Cardiac fibroblast (primary cell): Measurements from ENCODE around the gene PPFIA2.

ENCODE experiments used
- DNase-seq, 2 donors: peaks; one replicate each; pipeline versions ENCODE4 v3.0.0 to v3.0.0-alpha.2; 2010; ENCODE audit warnings: low read depth in 2 of 2
- H3K4me3 ChIP-seq, 2 donors: replicated peaks in 1 of 2; 1 replicate in 1 of 2; 2 replicates in 1 of 2; pipeline ENCODE4 v1.5.1; 2011; ENCODE audit warnings: low read depth in 2 of 2, low read length in 2 of 2, mild to moderate bottlenecking in 2 of 2, moderate library complexity in 1 of 2
- TF ChIP-seq, protein P1 (sequence below): IDR thresholded peaks from one replicate; pipeline ENCODE4 v1.5.1; 2011; ENCODE audit warnings: low read depth, mild to moderate bottlenecking, low read length, inconsistent platforms

Gene PPFIA2

GRCh38 chr12:81354327-81354932 lies 404.7 kb downstream of the PPFIA2 start:
- H3K4me3 ChIP-seq = no peak overlapping the region
- DNase-seq = no peak
- TF ChIP-seq, protein P1, sequence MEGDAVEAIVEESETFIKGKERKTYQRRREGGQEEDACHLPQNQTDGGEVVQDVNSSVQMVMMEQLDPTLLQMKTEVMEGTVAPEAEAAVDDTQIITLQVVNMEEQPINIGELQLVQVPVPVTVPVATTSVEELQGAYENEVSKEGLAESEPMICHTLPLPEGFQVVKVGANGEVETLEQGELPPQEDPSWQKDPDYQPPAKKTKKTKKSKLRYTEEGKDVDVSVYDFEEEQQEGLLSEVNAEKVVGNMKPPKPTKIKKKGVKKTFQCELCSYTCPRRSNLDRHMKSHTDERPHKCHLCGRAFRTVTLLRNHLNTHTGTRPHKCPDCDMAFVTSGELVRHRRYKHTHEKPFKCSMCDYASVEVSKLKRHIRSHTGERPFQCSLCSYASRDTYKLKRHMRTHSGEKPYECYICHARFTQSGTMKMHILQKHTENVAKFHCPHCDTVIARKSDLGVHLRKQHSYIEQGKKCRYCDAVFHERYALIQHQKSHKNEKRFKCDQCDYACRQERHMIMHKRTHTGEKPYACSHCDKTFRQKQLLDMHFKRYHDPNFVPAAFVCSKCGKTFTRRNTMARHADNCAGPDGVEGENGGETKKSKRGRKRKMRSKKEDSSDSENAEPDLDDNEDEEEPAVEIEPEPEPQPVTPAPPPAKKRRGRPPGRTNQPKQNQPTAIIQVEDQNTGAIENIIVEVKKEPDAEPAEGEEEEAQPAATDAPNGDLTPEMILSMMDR = no peak

- H3K4me3 ChIP-seq = no peak overlapping the region
- TF ChIP-seq, protein P1 = no peak
- no peak for DNase-seq
Observed at GRCh38 chr12:81350309-81350708, 408.8 kb downstream of the PPFIA2 start.

- no peak for DNase-seq
- H3K4me3 ChIP-seq = no peak overlapping the region
- TF ChIP-seq, protein P1 = no peak
Observed at GRCh38 chr12:81347404-81347803, 411.7 kb downstream of the PPFIA2 start.

- DNase-seq = no peak
- no peak overlapping the region for H3K4me3 ChIP-seq
- TF ChIP-seq, protein P1 = no peak
Observed at GRCh38 chr12:81340910-81341309, 418.2 kb downstream of the PPFIA2 start.

- TF ChIP-seq, protein P1 = no peak
- DNase-seq = no peak
- no peak overlapping the region for H3K4me3 ChIP-seq
Observed at GRCh38 chr12:81339071-81339470, 420.1 kb downstream of the PPFIA2 start.

GRCh38 chr12:81337886-81338285 lies 421.3 kb downstream of the PPFIA2 start:
- no peak overlapping the region for H3K4me3 ChIP-seq
- DNase-seq = peak; percentile 1 to 20
- TF ChIP-seq, protein P1 = no peak

DNA sequence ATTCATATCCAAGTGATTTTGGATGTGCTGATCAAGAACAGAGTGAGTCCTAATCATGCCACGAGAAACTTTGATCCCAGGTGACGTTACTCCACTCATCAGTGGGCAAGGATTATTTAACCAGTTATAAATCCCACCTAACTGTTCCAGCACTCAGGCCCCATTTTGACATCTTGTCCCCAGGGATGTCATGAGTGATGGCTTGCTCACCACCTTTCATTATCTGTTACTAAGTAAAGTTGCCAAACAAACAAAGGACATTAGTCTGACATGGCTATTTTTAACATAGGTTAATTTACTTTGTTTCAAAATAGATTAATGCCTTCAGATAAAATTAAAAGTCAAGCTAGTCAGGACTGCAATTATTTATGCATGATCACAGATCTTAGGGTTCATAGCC lies 425.3 kb downstream of the PPFIA2 start:
- TF ChIP-seq, protein P1 = no peak
- no peak for DNase-seq
- H3K4me3 ChIP-seq = no peak overlapping the region
